ENCODE measurements around the gene CNGA2. TPM values are rescaled to one million over a fixed set of nuclear protein-coding genes. Genes with fewer than 3 reads are reported as not detected.

CNGA2 gene
- total and polyA plus RNA-seq, 10 of the 15 experiments (the other 5 are each of a cell fraction or from before 2014, with no cell fraction given), result not detected

DNA sequence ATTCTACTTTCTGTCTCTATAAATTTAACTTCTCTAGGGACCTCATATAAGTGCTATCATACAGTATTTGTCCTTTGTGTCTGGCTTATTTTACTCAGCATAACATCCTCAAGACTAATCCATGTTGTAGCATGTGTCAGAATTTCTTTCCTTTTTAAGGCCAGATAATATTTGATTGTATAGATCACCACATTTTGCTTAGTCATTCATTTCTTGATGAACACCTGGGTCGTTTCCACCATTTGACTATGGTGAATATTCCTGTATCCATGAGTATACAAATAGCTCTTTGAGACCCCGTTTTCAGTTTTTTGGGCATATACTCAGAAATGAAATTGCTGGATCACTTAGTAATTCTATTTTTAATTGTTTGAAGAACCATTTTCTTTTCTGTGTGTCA, 12.0 kb downstream of the CNGA2 start:
- no peak overlapping the region for H3K9ac ChIP-seq (ENCODE audit: control insufficient read depth, insufficient read depth, low read length)
- FAIRE-seq, result no peak
- no peaks in the 10 kb centered on the region for H4K20me1 ChIP-seq (ENCODE audit: control insufficient read depth, insufficient read depth)
- CTCF ChIA-PET, result interaction anchor here (0.8 to 0.9 kb wide), 2 partner anchors 1064 to 1078 kb away, joined by 3 read pairs; no protein-coding TSS in a partner anchor
- SMC1A ChIA-PET (ENCODE audit: uncharacterized antibody, unreplicated experiment), result interaction anchor here (0.8 kb wide), 1 partner anchor 14 kb away, joined by 3 read pairs; no protein-coding TSS in a partner anchor
- no peaks in the 10 kb centered on the region for H3K4me1 ChIP-seq (ENCODE audit: control insufficient read depth, insufficient read depth, low read length)
- TF ChIP-seq IKZF1 (conservative IDR thresholded peaks at IDR 0.05), result no peak
- no peaks in the 10 kb centered on the region; a peak in 1 of 4 replicates for H3K27me3 ChIP-seq (replicated peaks in 1 of 2; ENCODE audit: control insufficient read depth in 2 of 2, insufficient read depth in 2 of 2, low read length in 1 of 2)
- intact Hi-C loops (cut with micrococcal nuclease; ENCODE audit: unreplicated experiment) (no loop called here), in situ Hi-C loops (cut with MboI) (no loop called here)
- H3K36me3 ChIP-seq (ENCODE audit: control insufficient read depth in 2 of 2, insufficient read depth in 2 of 2, low read length in 1 of 2), result no peaks in the 10 kb centered on the region
- RAD21 ChIA-PET (ENCODE audit: unreplicated experiment), result no interaction called here
- no peak overlapping the region for H3K4me2 ChIP-seq (ENCODE audit: control insufficient read depth, insufficient read depth)
- no peak overlapping the region for H3K4me3 ChIP-seq
- no TSS peak for BruUV-seq (replicated peaks)
- POLR2A ChIA-PET, result no interaction called here
- H3K79me2 ChIP-seq (ENCODE audit: control insufficient read depth, insufficient read depth, low read length), result no peaks in the 10 kb centered on the region
- H3K9me3 ChIP-seq (replicated peaks; ENCODE audit: control insufficient read depth, insufficient read depth, low read length), result no peaks in the 10 kb centered on the region
- H3K27ac ChIP-seq (ENCODE audit: control insufficient read depth, insufficient read depth), result no peak overlapping the region
- WGBS (ENCODE audit: insufficient coverage, insufficient replicate concordance, low lambda C conversion rate, missing lambda C conversion rate), result 0% methylated on average over 2 of the region's 2 CpGs
- H2AFZ ChIP-seq (ENCODE audit: control insufficient read depth, low read depth, low read length), result no peak overlapping the region
- DNase-seq (ENCODE audit: low read depth, low spot score), result no peak
- no peak for ATAC-seq

DNA sequence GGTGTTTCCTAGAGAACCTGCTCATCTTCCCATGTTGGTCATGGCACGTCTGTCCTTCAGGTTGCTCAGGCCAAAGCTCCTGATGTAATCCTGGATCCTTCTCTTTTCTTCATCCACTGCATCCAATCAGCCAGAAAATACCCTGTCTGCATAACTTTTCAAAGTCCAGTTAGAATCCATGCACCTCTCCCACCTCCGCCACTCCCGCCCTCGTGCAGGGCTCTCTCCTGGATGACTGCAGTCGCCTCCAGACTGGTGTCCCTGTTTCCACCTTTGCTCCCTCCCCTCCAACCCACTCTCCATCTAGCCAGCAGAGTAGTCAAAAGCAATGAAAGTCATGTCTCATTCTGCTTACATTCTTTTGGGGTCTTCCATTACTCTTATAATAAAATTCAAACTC, 16.0 kb downstream of the CNGA2 start:
- no TSS peak for BruUV-seq (replicated peaks)
- FAIRE-seq (no peak), DNase-seq (ENCODE audit: low read depth, low spot score) (no peak), ATAC-seq (no peak)
- Histone ChIP-seq H3K9me3 (replicated peaks; ENCODE audit: control insufficient read depth, insufficient read depth, low read length) (no peaks in the 10 kb centered on the region), H3K36me3 (ENCODE audit: control insufficient read depth in 2 of 2, insufficient read depth in 2 of 2, low read length in 1 of 2) (no peaks in the 10 kb centered on the region), H2AFZ (ENCODE audit: control insufficient read depth, low read depth, low read length) (no peak overlapping the region), H3K27ac (ENCODE audit: control insufficient read depth, insufficient read depth) (no peak overlapping the region), H3K4me2 (ENCODE audit: control insufficient read depth, insufficient read depth) (no peak overlapping the region), H4K20me1 (ENCODE audit: control insufficient read depth, insufficient read depth) (no peaks in the 10 kb centered on the region), H3K4me3 (no peak overlapping the region), H3K27me3 (replicated peaks in 1 of 2; ENCODE audit: control insufficient read depth in 2 of 2, insufficient read depth in 2 of 2, low read length in 1 of 2) (no peaks in the 10 kb centered on the region; a peak in 1 of 4 replicates), H3K4me1 (ENCODE audit: control insufficient read depth, insufficient read depth, low read length) (no peaks in the 10 kb centered on the region), H3K79me2 (ENCODE audit: control insufficient read depth, insufficient read depth, low read length) (no peaks in the 10 kb centered on the region), H3K9ac (ENCODE audit: control insufficient read depth, insufficient read depth, low read length) (no peak overlapping the region)
- CTCF ChIA-PET, result interaction anchor here (0.7 to 5.6 kb wide), 9 partner anchors 14 to 1071 kb away, joined by 3 to 55 read pairs (median 3); no protein-coding TSS in a partner anchor
- in situ Hi-C loops (cut with MboI), result loop anchor here (5.0 to 10.0 kb wide), 2 partner anchors 892 to 1174 kb away; no protein-coding TSS in a partner anchor
- POLR2A ChIA-PET, result no interaction called here
- SMC1A ChIA-PET (ENCODE audit: uncharacterized antibody, unreplicated experiment), result no interaction called here
- intact Hi-C loops (cut with micrococcal nuclease; ENCODE audit: unreplicated experiment), result loop anchor here (1.0 to 10.0 kb wide), 2 partner anchors 882 to 1174 kb away; no protein-coding TSS in a partner anchor
- 56% methylated on average over 5 of the region's 5 CpGs for WGBS (ENCODE audit: insufficient coverage, insufficient replicate concordance, low lambda C conversion rate, missing lambda C conversion rate)
- RAD21 ChIA-PET (ENCODE audit: unreplicated experiment), result interaction anchor here (4.3 kb wide), 1 partner anchor 882 kb away, joined by 23 read pairs; no protein-coding TSS in a partner anchor
- TF ChIP-seq, protein P1, sequence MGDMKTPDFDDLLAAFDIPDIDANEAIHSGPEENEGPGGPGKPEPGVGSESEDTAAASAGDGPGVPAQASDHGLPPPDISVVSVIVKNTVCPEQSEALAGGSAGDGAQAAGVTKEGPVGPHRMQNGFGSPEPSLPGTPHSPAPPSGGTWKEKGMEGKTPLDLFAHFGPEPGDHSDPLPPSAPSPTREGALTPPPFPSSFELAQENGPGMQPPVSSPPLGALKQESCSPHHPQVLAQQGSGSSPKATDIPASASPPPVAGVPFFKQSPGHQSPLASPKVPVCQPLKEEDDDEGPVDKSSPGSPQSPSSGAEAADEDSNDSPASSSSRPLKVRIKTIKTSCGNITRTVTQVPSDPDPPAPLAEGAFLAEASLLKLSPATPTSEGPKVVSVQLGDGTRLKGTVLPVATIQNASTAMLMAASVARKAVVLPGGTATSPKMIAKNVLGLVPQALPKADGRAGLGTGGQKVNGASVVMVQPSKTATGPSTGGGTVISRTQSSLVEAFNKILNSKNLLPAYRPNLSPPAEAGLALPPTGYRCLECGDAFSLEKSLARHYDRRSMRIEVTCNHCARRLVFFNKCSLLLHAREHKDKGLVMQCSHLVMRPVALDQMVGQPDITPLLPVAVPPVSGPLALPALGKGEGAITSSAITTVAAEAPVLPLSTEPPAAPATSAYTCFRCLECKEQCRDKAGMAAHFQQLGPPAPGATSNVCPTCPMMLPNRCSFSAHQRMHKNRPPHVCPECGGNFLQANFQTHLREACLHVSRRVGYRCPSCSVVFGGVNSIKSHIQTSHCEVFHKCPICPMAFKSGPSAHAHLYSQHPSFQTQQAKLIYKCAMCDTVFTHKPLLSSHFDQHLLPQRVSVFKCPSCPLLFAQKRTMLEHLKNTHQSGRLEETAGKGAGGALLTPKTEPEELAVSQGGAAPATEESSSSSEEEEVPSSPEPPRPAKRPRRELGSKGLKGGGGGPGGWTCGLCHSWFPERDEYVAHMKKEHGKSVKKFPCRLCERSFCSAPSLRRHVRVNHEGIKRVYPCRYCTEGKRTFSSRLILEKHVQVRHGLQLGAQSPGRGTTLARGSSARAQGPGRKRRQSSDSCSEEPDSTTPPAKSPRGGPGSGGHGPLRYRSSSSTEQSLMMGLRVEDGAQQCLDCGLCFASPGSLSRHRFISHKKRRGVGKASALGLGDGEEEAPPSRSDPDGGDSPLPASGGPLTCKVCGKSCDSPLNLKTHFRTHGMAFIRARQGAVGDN (IDR thresholded peaks at IDR 0.05), result no peak
- TF ChIP-seq SMARCA5 (IDR thresholded peaks at IDR 0.05) (no peak), RELA (IDR thresholded peaks at IDR 0.05; ENCODE audit: borderline replicate concordance, partially characterized antibody) (no peak), EZH2 (IDR thresholded peaks at IDR 0.05; ENCODE audit: borderline replicate concordance, control insufficient read depth, low read depth, low read length) (no peak), ZSCAN29 (IDR thresholded peaks at IDR 0.05) (no peak), ZNF24 (IDR thresholded peaks at IDR 0.05) (no peak)
- TF ChIP-seq, protein P2, sequence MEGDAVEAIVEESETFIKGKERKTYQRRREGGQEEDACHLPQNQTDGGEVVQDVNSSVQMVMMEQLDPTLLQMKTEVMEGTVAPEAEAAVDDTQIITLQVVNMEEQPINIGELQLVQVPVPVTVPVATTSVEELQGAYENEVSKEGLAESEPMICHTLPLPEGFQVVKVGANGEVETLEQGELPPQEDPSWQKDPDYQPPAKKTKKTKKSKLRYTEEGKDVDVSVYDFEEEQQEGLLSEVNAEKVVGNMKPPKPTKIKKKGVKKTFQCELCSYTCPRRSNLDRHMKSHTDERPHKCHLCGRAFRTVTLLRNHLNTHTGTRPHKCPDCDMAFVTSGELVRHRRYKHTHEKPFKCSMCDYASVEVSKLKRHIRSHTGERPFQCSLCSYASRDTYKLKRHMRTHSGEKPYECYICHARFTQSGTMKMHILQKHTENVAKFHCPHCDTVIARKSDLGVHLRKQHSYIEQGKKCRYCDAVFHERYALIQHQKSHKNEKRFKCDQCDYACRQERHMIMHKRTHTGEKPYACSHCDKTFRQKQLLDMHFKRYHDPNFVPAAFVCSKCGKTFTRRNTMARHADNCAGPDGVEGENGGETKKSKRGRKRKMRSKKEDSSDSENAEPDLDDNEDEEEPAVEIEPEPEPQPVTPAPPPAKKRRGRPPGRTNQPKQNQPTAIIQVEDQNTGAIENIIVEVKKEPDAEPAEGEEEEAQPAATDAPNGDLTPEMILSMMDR (IDR thresholded peaks at IDR 0.05 in 2 of 3, conservative IDR thresholded peaks at IDR 0.05 in 1 of 3; ENCODE audit: control insufficient read depth in 2 of 3, extremely low read depth in 1 of 3, insufficient read depth in 1 of 3, low read depth in 3 of 3, low read length in 3 of 3), result no peak
- TF ChIP-seq, protein P3, sequence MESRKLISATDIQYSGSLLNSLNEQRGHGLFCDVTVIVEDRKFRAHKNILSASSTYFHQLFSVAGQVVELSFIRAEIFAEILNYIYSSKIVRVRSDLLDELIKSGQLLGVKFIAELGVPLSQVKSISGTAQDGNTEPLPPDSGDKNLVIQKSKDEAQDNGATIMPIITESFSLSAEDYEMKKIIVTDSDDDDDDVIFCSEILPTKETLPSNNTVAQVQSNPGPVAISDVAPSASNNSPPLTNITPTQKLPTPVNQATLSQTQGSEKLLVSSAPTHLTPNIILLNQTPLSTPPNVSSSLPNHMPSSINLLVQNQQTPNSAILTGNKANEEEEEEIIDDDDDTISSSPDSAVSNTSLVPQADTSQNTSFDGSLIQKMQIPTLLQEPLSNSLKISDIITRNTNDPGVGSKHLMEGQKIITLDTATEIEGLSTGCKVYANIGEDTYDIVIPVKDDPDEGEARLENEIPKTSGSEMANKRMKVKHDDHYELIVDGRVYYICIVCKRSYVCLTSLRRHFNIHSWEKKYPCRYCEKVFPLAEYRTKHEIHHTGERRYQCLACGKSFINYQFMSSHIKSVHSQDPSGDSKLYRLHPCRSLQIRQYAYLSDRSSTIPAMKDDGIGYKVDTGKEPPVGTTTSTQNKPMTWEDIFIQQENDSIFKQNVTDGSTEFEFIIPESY (IDR thresholded peaks at IDR 0.05), result no peak

Data from GM12878 (cell line).